ENCODE measurements around the gene RAPGEF4. TPM values are rescaled to one million over a fixed set of nuclear protein-coding genes. Genes with fewer than 3 reads are reported as not detected.
A peak's percentile ranks its signal among the peaks of the same experiment; 100 is the strongest.

The RAPGEF4 gene
- total RNA-seq, 2 donors from 2014 or later = 0.19 to 0.65 TPM

DNA sequence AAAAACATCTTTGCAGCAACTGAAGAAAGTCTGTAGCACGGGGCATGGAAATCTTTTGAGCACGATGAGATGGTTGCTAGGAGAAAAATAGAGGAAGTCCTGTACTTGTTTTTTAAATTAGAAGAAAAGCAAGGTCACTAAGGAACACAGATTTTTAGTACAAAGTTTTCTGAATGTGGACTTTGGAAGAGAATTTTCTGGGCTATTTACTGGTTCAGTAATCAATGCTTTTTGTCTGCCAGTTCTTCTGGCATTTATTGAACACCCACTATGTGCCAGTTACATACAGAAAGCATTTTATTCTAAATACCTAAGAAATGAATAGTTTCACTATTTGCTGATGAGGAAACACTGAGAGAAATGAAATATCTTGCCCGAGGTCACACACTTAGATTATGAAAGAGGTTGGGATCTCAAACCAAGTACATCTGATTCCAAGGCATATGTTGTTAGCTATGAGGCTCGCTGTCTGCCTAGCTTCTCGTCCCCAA lies 324.4 kb downstream of the RAPGEF4 start:
- peaks cover 48% of the 10 kb centered on the region for H3K27me3 Mint-ChIP-seq (ENCODE audit: low read depth)
- ATAC-seq (replicated peaks in 1 of 2) (no peak), DNase-seq (no peak)
- H3K4me3 Mint-ChIP-seq = no peak overlapping the region
- H3K4me1 Mint-ChIP-seq (ENCODE audit: low read depth) = no peaks in the 10 kb centered on the region
- no peak overlapping the region for H3K27ac Mint-ChIP-seq
- H3K9me3 Mint-ChIP-seq = no peaks in the 10 kb centered on the region
- peaks cover 0 to 1% of the 10 kb centered on the region in 2 donors for H3K36me3 Mint-ChIP-seq (ENCODE audit: insufficient read depth in 2 of 2)

DNA sequence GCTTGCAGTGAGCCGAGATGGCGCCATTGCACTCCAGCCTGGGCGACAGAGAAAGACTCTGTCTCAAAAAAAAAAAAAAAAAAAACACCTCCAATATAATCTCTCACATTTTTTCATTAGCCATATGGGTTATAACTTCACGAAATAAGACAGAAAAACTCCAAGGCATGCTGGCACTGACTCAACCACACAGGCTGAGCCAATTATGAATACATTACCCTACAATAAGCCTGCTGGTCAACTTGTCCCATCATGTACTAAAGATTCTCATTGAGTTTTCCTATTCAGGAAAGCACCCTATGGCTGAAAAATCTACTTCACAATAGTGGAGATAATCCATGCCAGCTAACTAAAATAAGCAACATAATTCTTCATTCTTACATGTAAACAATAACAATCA lies 327.2 kb downstream of the RAPGEF4 start:
- DNase-seq = no peak
- no peak overlapping the region for H3K27ac Mint-ChIP-seq
- H3K9me3 Mint-ChIP-seq = no peaks in the 10 kb centered on the region
- no peaks in the 10 kb centered on the region for H3K36me3 Mint-ChIP-seq (ENCODE audit: insufficient read depth in 2 of 2)
- no peaks in the 10 kb centered on the region for H3K4me1 Mint-ChIP-seq (ENCODE audit: low read depth)
- H3K27me3 Mint-ChIP-seq (ENCODE audit: low read depth) = peaks cover 43% of the 10 kb centered on the region
- ATAC-seq (replicated peaks in 1 of 2) = no peak
- H3K4me3 Mint-ChIP-seq = no peak overlapping the region

DNA sequence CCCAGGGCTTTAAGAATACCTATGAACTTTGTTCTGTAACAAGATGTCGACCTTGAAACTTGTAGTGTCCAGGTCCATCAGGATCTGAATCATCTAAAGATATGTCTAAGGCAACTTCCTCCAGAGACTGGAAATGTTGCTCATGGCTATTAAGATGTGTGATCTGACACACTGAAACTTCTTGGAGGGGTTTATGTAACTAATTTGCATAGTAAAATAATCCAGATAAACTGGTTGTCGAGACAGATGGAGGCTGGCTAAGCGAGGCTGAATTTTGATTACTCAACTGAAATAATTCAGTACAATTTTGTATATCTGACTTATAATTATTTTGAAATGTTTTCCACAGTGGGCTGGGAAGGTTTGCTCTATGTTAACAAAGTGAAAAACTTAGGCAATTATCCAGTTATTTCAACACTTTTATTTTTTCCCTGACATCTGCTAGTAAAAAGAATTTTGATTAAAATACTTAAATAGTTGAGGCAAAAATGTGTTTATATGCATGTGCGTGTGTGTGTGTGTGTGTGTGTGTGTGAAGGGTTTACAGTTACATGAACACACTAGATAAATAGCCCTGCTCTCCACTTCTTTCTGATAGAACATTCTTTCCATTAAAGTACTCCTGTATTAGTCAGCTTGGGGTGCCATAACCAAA lies 328.6 kb downstream of the RAPGEF4 start:
- no peak overlapping the region for H3K27ac Mint-ChIP-seq
- H3K27me3 Mint-ChIP-seq (ENCODE audit: low read depth) = peaks cover 50% of the 10 kb centered on the region
- no peak for ATAC-seq (replicated peaks in 1 of 2)

DNA sequence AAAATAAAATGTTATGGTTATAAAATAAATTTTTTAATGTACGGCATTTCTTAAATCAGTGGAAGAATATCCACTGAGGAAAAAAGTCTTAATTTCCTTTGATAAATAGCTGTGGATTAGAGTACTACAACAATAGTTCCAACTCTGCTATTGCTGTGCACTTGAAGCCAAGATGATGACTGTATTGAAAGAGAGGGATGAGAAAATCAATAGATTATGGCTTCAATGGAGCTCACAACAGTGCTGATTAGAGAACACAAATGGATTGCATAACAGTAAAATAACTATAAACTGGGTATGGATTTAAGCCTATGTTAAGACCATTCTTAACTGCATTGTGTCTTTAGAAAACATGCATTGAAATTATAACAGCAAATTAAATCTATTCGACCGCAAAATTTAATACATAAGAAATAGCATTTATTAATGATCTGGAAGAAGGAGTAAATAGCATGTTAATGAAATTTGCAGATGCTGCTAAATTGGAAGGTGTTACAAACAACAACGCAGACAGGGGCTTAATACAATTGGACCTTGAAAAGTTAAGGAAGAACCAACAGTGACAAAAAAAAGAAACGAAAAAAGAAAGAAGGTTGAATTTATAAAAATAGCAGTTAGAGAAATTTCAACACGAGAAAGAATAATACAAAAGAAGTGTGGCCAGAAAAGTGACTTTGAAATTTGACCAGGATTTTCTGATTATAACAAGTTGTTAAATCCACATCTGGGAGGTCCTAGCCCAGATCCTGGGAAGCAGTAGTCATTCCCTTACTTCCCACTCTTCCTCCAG lies 331.4 kb downstream of the RAPGEF4 start:
- DNase-seq = no peak
- Mint-ChIP-seq H3K9me3 (no peaks in the 10 kb centered on the region), H3K27ac (no peak overlapping the region), H3K27me3 (ENCODE audit: low read depth) (peaks cover 63% of the 10 kb centered on the region), H3K4me1 (ENCODE audit: low read depth) (no peaks in the 10 kb centered on the region), H3K36me3 (ENCODE audit: insufficient read depth in 2 of 2) (no peaks in the 10 kb centered on the region), H3K4me3 (no peak overlapping the region)
- ATAC-seq (replicated peaks in 1 of 2) = no peak

More for the DNA sequence above, 328.6 kb downstream of the RAPGEF4 start:
- Mint-ChIP-seq H3K36me3 (ENCODE audit: insufficient read depth in 2 of 2) (no peaks in the 10 kb centered on the region), H3K4me1 (ENCODE audit: low read depth) (no peaks in the 10 kb centered on the region), H3K4me3 (no peak overlapping the region), H3K9me3 (no peaks in the 10 kb centered on the region)
- DNase-seq = no peak

DNA sequence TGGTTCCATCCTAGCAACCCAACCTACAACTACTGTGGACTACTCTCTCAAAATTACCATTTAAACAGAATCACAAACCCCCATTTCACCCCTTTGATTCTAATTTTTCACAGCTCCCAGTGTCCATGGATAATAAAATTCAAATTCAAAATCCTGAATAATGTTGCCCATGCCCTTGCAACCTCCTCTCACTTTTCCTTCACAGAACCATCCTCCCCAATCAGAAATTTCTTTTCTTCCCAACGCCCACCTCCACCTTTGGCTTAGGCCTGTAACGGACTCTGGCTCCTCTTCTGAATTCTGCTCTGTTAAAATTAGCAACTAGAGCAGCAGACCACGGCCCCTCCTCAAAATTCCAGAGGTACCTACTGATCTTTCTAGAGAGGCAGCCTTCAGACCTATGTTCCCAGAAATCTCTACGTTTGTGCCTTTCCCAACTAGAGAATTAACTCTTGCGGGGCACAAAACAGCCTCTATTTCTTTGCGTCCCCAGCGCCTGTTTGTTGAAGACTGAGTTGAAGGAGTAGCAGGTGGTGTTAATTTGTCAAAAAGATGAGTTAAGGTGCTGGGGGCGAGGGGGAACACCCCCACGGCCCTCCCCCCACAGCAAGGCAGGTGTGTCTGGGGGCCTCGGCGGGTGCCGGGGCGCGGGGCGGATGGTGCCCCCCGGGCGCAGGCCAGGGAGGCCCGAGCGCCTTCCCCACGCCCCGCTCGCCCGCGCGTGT lies 339.6 kb downstream of the RAPGEF4 start:
- H3K4me3 Mint-ChIP-seq = peak overlapping the region; percentile 75 to 86
- H3K27me3 Mint-ChIP-seq (ENCODE audit: low read depth) = peaks cover 37% of the 10 kb centered on the region
- no peaks in the 10 kb centered on the region for H3K9me3 Mint-ChIP-seq
- peaks cover 21% of the 10 kb centered on the region for H3K4me1 Mint-ChIP-seq (ENCODE audit: low read depth)
- H3K36me3 Mint-ChIP-seq (ENCODE audit: insufficient read depth in 2 of 2) = peaks cover 0 to 3% of the 10 kb centered on the region in 2 donors
- H3K27ac Mint-ChIP-seq = peak overlapping the region; percentile 66
- ATAC-seq (replicated peaks in 1 of 2) (no peak), DNase-seq (no peak)

DNA sequence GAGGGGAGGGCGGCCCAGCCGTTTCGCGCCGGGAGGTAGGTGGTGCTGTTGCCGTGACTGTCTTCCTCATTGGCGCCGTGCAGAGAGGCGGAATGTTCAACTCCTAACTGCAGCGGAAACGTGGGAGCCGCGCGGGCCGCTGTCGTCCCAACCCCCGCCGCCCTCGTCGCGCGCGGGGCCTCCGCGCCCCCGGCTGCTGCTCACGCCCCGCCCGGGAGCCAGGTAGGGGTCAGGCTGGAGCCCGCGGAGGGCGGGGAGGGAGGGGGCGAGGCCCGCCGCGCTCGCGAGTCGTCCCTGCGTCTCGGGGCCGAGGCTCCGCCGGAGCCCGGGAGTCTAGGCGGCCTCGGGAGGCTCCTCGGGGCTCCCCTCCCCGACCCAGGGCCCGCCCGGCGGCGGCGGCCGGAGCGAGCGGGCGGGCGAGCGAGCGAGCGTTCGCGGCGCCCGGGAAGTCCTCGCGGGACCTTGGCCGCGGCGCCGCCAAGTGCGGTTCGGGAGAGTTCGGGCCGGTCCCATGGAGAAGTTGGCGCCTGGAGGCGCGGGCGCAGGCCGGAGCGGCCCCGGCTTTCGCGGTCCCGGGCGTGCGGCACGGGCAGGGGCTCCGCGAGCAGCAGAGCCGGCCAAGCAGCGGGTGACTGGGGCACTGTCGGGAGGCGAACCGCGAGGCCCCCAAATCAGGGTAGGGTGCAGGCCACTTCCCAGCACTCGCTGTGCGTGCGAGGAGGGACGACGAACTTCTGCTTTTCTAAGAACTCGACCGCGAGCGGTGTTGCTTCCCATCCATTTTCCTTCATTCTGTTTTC lies 340.3 kb downstream of the RAPGEF4 start, which contains the start of gene MAP3K20:
MAP3K20 (plus strand) TSS at position 66 of the 800 bp plus-strand sequence. CDS start 15,186 bp downstream, outside the sequence.
- DNase-seq (peak; percentile 65 to 69), ATAC-seq (replicated peaks in 1 of 2) (peak; percentile 88 to 89)
- Mint-ChIP-seq H3K9me3 (no peaks in the 10 kb centered on the region), H3K4me1 (ENCODE audit: low read depth) (peaks cover 21% of the 10 kb centered on the region), H3K4me3 (peak within 1 kb of the TSS; percentile 78 to 89), H3K36me3 (ENCODE audit: insufficient read depth in 2 of 2) (peaks cover 0 to 3% of the 10 kb centered on the region in 2 donors), H3K27me3 (ENCODE audit: low read depth) (peaks cover 29% of the 10 kb centered on the region), H3K27ac (peak within 1 kb of the TSS; percentile 66)

DNA sequence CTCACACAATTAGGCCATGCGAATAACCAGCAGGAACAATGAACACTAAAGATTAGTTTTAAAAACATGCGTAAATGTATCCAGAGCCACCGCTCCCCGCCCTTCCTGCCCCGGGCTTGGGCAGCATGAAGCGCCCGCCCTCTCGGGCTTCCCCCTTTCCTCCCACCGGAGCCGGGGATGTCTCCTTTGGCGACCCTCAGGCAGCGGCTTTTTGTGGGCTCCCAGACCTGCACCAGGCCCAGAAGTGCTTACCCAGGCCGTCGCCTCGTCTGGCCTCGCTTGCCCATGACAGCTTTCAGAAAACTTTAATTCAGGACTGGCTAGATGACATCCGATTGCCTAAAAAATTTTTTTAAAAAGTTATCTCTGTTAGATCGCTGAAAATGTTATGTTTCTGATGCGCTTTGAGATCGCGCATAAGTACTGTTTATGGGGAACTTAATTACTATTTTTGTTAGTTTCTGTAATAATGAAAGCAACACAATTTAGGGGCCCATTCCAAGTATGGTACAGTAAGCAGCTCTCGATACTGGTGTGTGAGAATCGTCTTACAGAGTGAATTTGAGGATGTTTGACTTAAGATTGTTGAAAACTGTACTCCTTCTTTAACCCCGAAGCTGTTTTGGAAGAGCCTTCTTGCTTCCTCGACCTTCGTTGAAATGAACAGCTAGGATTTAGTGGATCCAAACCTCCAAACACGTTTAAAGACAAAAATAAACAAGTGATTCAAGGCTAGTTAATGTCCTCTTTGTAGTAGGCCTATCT lies 341.1 kb downstream of the RAPGEF4 start:
- H3K27me3 Mint-ChIP-seq (ENCODE audit: low read depth) = peaks cover 25% of the 10 kb centered on the region
- H3K27ac Mint-ChIP-seq = peak overlapping the region; percentile 81
- H3K4me1 Mint-ChIP-seq (ENCODE audit: low read depth) = peaks cover 21% of the 10 kb centered on the region
- peak; percentile 26 to 41 for DNase-seq
- peaks cover 0 to 3% of the 10 kb centered on the region in 2 donors for H3K36me3 Mint-ChIP-seq (ENCODE audit: insufficient read depth in 2 of 2)
- H3K9me3 Mint-ChIP-seq = no peaks in the 10 kb centered on the region
- ATAC-seq (replicated peaks in 1 of 2) = peak; percentile 21 to 51
- peak overlapping the region; percentile 78 to 89 for H3K4me3 Mint-ChIP-seq

DNA sequence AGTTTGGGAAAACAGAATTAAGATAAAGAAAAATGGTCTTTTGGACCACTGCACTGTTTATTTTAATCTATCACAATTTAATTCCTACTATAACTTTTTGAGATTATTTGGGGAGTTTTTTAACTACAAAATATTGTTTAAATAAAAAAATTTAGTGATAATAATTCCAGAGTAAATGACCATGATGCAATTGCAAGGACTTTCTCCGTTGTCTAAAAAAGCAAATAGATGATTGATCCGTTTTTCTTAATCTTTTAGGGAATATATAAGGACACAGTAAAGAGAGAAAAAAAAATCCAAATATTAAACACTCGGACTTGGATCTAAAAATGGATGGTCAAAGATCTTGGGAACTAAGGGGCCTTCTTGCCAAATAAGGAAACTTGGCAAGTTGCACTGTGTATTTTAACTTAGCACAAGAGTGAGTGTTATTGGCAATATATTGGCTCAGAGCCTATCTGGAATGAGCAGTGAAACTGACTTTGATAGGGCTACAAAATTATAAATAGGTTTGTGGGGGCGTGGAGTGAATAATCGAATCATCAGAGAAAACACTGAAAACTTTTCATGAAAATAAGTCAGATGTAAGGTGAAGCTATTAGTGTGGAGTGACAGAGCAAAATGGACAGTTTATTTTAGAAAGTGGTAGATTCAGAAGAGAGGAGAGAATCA lies 342.0 kb downstream of the RAPGEF4 start:
- H3K27ac Mint-ChIP-seq = peak overlapping the region; percentile 13
- peaks cover 21% of the 10 kb centered on the region for H3K4me1 Mint-ChIP-seq (ENCODE audit: low read depth)
- DNase-seq = no peak
- H3K36me3 Mint-ChIP-seq (ENCODE audit: insufficient read depth in 2 of 2) = peaks cover 0 to 3% of the 10 kb centered on the region in 2 donors
- H3K27me3 Mint-ChIP-seq (ENCODE audit: low read depth) = peaks cover 16% of the 10 kb centered on the region
- no peaks in the 10 kb centered on the region for H3K9me3 Mint-ChIP-seq
- peak overlapping the region in 1 of 2 donors; percentile 89 for H3K4me3 Mint-ChIP-seq
- ATAC-seq (replicated peaks in 1 of 2) = no peak

DNA sequence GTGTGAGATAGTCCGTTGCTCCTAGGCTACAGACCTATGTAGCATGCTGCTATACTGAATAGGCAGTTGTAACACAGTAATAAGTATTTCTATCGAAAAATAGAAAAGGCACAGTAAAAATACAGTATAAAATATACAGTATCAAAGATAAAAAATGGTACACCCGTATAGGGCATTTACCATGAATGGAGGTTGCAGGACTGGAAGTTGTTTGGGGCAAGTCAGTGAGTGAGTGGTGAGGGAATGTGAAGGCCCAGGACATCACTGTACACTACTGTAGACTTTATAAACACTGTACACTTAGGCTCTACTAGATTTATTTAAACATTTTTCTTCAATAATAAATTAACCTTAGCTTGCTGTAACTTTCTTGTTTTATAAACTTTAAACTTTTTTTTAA lies 343.5 kb downstream of the RAPGEF4 start:
- DNase-seq (no peak), ATAC-seq (replicated peaks in 1 of 2) (no peak)
- no peak overlapping the region for H3K27ac Mint-ChIP-seq
- peaks cover 13% of the 10 kb centered on the region for H3K27me3 Mint-ChIP-seq (ENCODE audit: low read depth)
- H3K4me3 Mint-ChIP-seq = no peak overlapping the region
- H3K36me3 Mint-ChIP-seq (ENCODE audit: insufficient read depth in 2 of 2) = peaks cover 0 to 3% of the 10 kb centered on the region in 2 donors
- no peaks in the 10 kb centered on the region for H3K9me3 Mint-ChIP-seq
- H3K4me1 Mint-ChIP-seq (ENCODE audit: low read depth) = peaks cover 21% of the 10 kb centered on the region

DNA sequence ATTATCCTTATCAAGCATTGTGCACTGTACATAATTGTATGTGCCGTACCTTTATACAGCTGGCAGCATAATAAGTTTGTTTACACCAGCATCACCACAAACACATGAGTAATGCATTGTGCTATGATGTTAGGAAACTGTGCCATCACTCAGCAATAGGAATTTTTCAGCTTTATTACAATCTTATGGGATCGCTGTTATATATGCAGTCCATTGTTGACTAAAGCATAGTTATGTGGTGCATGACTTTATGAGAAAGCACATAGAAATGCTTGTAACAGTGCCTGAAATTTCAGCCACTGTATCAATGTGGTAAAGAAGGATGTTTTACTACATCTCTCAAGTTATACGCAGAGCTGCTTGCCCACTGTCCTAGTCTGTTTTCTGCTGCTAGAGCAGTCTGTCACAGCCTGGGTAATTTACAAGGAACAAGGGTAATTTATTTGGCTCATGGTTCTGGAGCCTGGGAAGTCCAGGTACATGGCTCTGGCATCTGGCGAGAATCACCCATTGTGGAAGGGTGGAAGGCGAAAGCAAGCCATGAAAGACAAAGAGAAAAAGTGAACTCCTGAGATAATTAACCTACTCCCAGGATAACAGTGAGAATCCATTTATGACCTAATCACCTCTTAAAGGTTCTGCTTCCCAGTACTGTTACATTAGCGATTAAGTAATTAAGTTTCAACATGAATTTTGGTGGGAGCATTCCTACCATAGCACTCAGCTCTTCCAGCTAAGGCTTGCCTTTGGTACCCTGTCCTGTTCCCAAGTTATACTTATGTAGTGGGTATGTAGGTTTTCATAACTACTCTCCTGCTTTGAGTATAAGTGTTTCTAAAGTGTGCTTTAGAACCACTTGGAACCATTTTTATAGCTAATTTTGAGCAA lies 344.6 kb downstream of the RAPGEF4 start:
- Mint-ChIP-seq H3K36me3 (ENCODE audit: insufficient read depth in 2 of 2) (no peaks in the 10 kb centered on the region), H3K27ac (no peak overlapping the region), H3K4me3 (no peak overlapping the region), H3K9me3 (no peaks in the 10 kb centered on the region), H3K27me3 (ENCODE audit: low read depth) (peaks cover 6% of the 10 kb centered on the region), H3K4me1 (ENCODE audit: low read depth) (peaks cover 13% of the 10 kb centered on the region)
- ATAC-seq (replicated peaks in 1 of 2) (no peak), DNase-seq (no peak)

Data from activated T-cell treated with anti-CD3 and anti-CD28 coated beads, Interleukin-2, amount 50 U/mL, for 72 hours (primary cell).